RWPE1 (cell line): ENCODE data around the gene SYT15B.
"Not testable (repeated sequence)": the region's sequence is repeated elsewhere in the genome, so short reads cannot be mapped to it uniquely, and the experiment has no call there.

ENCODE experiments used
- CTCF ChIA-PET: fragments of 350-600 bp; sonication (Branson Sonifier 250); formaldehyde crosslinking; extraction: SDS; loops from one replicate; lab custom pipeline; 2021; lab: Yijun Ruan, JAX
- POLR2A ChIA-PET: fragments of 400-600 bp; formaldehyde crosslinking; extraction: SDS; loops from one replicate; lab custom pipeline; 2020; ENCODE audit warnings: antibody characterized with exemption; ENCODE audit not compliant: low non-redundant PET; lab: Yijun Ruan, JAX
- DNase-seq: peaks from one replicate; pipeline ENCODE4 v3.0.0; 2012; ENCODE audit warnings: low spot score
- H3K27ac ChIP-seq: fragments of 450-650 bp; 2 replicates; pipeline ENCODE4 v1.5.1; 2017

Gene SYT15B

DNA sequence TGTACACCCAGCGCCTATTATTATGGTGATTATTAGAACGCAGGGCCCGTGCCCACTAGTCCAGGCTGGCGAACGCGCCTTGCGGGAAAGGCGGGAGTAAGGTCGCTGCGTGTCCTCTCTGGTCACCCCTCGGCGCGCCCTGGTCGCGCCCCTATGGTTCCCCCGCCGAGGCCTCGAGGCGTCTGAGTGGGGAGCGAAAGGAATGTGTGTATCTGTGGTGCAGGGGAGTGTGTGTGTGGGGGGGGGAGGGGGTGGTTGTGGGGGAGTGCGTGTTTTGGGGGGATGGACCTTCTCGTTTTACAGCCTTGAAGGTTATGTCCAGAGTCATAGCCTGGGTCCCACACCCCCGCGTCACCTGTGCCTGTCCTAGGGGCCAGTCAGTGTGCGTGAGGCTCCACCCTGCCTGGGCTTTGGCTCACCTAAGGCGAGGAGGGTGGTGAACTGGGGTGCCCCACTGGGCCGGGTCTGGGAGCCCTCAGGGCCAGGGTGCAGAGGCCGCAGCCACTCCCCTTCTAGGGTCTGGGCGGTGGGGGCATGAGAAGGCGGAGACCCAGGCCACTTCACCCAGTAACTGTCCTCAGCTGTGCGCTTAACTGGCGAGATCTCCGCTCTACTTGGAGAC, at the start of gene SYT15B:
SYT15B (minus strand) TSS at position 39 of the 622 bp plus-strand sequence. CDS start 952 bp downstream, outside the sequence.
- DNase-seq, CTCF ChIA-PET, H3K27ac ChIP-seq, POLR2A ChIA-PET: not testable (repeated sequence)

DNA sequence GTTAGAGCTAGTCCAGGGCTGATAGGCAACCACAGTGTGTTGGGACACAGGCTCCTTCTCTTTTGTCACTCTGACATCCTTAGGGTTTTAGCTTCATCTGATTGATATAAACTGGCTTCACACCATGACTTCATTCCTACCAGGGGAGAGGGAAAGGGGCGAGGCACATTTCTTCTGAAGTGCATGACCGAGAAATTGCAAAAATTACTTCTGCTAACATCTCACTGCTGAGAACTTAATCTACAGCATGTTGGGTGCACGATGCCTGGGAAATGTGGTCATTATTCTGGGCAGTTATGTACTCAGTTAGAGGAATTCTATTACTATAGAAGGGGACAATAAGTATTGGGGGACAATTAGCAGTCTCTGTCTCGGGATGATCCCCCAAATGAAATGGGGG, 16.2 kb upstream of the SYT15B start:
- H3K27ac ChIP-seq, POLR2A ChIA-PET, DNase-seq, CTCF ChIA-PET: not testable (repeated sequence)

GRCh38 chr10:47775361-47776231, 12.2 kb upstream of the SYT15B start:
- POLR2A ChIA-PET, H3K27ac ChIP-seq: not testable (repeated sequence)
- DNase-seq: peak; percentile 30
- CTCF ChIA-PET: interaction anchor here (0.5 kb wide), 2 partner anchors 279 to 416 kb away, joined by 3 to 4 read pairs; no protein-coding TSS in a partner anchor

DNA sequence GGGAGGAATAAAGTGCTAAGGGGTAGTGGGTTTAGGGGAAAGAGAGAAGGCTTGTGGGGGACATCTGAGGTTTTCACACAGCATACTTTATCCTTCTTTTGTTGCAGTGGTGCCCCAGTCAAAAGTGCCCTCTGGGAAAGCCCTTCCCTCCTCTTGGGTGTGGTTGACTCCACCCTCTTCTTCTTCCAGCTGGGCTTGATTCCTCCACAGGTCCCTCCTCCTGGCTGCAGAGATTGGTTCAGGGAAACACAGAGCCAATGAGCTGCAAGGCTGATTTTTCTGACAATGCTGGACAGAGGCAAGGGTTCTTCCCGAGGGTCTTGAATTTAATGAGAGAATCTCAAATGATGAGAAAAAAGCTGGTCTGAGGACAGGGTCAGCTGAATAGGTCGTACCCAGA, 7.4 kb upstream of the SYT15B start:
- H3K27ac ChIP-seq, CTCF ChIA-PET, DNase-seq, POLR2A ChIA-PET: not testable (repeated sequence)

DNA sequence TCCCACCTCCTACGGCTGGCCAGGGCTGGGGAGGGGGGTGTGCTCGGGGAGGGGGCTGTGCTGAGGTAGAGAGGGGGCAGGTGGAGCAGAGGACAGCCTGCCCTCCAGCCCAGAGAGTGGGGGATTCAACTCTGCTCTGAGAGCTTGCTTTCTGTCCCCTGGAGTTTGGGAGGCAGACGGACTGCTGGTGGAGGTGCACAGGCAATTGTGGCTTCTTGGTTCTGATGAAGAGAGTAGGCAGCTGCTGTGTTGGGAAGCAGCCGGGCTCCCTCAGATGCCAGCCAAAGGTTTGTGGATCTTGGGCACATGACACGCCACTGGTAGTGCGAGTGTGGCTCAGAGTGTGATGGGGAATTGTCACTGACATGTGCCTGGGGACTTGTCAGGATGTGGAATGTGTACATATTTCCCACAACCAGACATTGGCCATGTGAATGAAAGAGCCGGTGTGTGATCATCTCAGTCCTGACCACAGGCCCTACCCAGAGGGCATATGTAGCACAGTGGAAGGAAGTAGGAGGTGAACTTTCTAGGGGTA, 5.3 kb upstream of the SYT15B start:
- DNase-seq, POLR2A ChIA-PET, CTCF ChIA-PET, H3K27ac ChIP-seq: not testable (repeated sequence)

DNA sequence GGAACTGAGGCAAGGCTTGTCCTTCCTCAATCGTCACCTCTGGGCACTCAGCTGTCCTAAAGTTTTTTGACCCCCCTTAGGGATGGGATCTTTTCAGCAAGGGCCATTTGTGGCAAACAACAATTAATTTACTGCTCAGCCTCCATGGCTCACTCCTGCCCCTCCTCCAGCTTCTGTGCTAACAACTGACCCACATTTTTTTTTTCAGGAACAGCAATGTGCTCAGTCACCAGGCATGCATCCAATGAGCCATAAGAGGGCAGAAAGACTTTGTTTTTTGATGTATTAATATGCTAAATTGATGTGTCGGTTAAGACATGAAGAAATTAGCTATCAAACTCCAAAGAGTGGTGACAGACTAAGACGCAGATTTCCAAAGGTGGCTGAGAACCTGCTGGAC, 4.7 kb upstream of the SYT15B start:
- CTCF ChIA-PET, H3K27ac ChIP-seq, POLR2A ChIA-PET, DNase-seq: not testable (repeated sequence)

- POLR2A ChIA-PET, CTCF ChIA-PET: not testable (repeated sequence)
Measured at GRCh38 chr10:47767236-47767635, 3.8 kb upstream of the SYT15B start.

GRCh38 chr10:47765232-47765631, 1.8 kb upstream of the SYT15B start:
- H3K27ac ChIP-seq, POLR2A ChIA-PET, CTCF ChIA-PET, DNase-seq: not testable (repeated sequence)

More at GRCh38 chr10:47767236-47767635, 3.8 kb upstream of the SYT15B start:
- not testable (repeated sequence) for H3K27ac ChIP-seq, DNase-seq

GRCh38 chr10:47762674-47763553, 478 bp downstream of the SYT15B start:
- DNase-seq, H3K27ac ChIP-seq, CTCF ChIA-PET, POLR2A ChIA-PET: not testable (repeated sequence)

DNA sequence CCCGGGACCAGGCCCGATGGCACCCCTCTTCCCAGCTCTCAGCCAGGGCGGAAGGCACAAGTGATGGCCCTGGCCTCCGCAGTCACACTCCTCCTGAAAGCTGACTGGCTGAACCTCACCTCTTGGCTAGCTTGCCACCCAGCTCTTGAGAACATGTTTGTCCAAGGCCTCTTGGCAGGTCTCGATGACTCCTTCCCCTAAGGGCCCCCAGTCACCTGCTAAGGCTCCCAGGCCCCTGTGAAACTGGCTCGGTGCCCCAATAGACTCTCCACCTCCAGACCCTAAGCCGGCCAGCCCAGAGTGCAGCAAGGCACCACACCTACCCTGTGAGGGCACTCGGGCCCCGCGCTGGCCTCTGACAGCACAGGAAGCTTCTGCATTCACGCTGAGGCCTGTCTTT, 4.5 kb downstream of the SYT15B start:
- CTCF ChIA-PET, POLR2A ChIA-PET, H3K27ac ChIP-seq, DNase-seq: not testable (repeated sequence)

- CTCF ChIA-PET, POLR2A ChIA-PET, H3K27ac ChIP-seq, DNase-seq: not testable (repeated sequence)
Measured at GRCh38 chr10:47756169-47756568, 7.2 kb downstream of the SYT15B start.

GRCh38 chr10:47753871-47754270, 9.5 kb downstream of the SYT15B start:
- POLR2A ChIA-PET, CTCF ChIA-PET: not testable (repeated sequence)

DNA sequence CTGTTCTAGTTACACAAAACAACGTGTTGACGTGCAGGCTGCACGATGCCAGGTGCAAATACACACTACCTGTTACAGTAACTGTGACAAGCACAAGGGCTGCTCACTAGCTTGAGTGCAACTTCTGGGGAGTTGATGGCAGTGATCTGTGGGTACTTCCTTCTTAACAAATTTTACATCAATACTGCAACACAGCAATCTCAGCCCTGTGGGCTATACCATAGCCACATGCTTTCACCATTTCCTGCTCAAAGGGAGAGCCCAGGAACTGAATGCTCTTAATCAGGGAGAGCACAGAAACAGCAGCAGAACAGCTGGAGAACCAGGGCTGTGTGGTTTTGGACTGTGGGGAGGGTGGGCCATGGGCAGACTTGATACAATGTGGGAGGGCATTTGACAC, 10.2 kb downstream of the SYT15B start:
- CTCF ChIA-PET, H3K27ac ChIP-seq, POLR2A ChIA-PET, DNase-seq: not testable (repeated sequence)

More at GRCh38 chr10:47753871-47754270, 9.5 kb downstream of the SYT15B start:
- not testable (repeated sequence) for H3K27ac ChIP-seq, DNase-seq

GRCh38 chr10:47751821-47752220, 11.6 kb downstream of the SYT15B start:
- CTCF ChIA-PET, DNase-seq, POLR2A ChIA-PET, H3K27ac ChIP-seq: not testable (repeated sequence)

DNA sequence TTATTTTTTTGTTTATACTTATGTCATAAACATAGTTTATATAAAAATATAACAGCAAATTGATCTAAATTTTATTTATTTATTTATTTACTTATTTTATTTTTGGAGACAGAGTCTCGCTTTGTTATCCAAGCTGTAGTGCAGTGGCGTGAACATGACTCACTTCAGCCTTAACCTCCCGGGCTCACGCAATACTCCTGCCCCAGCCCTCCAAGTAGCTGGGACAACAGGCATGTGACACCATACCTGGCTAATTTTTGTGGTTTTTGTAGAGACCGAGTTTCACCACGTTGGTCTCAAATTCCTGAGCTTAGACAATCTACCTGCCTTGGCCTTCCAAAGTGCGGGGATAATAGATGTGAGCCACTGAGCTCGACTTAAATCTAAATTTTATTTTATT, 13.0 kb downstream of the SYT15B start:
- CTCF ChIA-PET, DNase-seq, POLR2A ChIA-PET, H3K27ac ChIP-seq: not testable (repeated sequence)

GRCh38 chr10:47746780-47747376, 16.5 kb downstream of the SYT15B start:
- POLR2A ChIA-PET, DNase-seq, H3K27ac ChIP-seq, CTCF ChIA-PET: not testable (repeated sequence)
